BLaER1 (cell line): ENCODE measurements around the gene DOCK4.

Source experiments
- H3K27ac ChIP-seq: shearing (Covaris generic); formaldehyde crosslinking; 2 replicates; pipeline ENCODE4 v1.8.1; 2022
- H3K27me3 ChIP-seq: shearing (Covaris generic); formaldehyde crosslinking; 2 replicates; pipeline ENCODE4 v1.8.1; 2022
- H3K36me3 ChIP-seq: shearing (Covaris generic); formaldehyde crosslinking; 2 replicates; pipeline ENCODE4 v1.8.1; 2022
- H3K4me1 ChIP-seq: shearing (Covaris generic); formaldehyde crosslinking; 2 replicates; pipeline ENCODE4 v1.8.1; 2022
- H3K4me2 ChIP-seq: shearing (Covaris generic); formaldehyde crosslinking; 2 replicates; pipeline ENCODE4 v1.8.1; 2022
- H3K4me3 ChIP-seq: shearing (Covaris generic); formaldehyde crosslinking; 2 replicates; pipeline ENCODE4 v1.8.1; 2022
- H3K9ac ChIP-seq: shearing (Covaris generic); formaldehyde crosslinking; 2 replicates; pipeline ENCODE4 v1.8.1; 2022
- H3K9me3 ChIP-seq: shearing (Covaris generic); formaldehyde crosslinking; 2 replicates; pipeline ENCODE4 v1.8.1; 2022
- H4K20me1 ChIP-seq: shearing (Covaris generic); formaldehyde crosslinking; 2 replicates; pipeline ENCODE4 v1.8.1; 2022
- Cebpa-rat ChIP-seq: shearing (Covaris generic); IDR thresholded peaks from 2 replicates; pipeline ENCODE4 v1.8.1; 2022

Gene DOCK4

DNA sequence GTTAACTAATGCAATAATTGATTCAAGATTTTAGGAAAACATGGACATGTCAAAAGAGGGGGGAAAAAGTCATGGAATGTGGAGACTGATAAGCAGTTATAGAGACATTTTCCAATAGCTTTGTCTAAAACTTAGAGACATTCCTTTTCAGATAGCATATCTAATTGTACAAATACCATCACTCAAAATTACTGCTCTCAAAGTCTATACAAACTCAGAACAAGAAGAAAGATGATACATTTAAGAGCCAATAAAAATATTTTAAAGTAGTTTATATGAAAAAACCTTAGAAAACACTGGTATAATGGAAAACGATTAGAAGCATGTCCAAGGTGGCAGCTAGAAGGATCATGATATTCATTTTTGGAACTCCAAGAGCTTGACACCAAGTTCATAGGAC lies 146.5 kb downstream of the DOCK4 start:
- no peak for TF ChIP-seq Cebpa-rat
- H3K27ac ChIP-seq = no peak overlapping the region
- no peaks in the 10 kb centered on the region for H3K9me3 ChIP-seq
- H3K4me1 ChIP-seq = no peaks in the 10 kb centered on the region
- H3K27me3 ChIP-seq = no peaks in the 10 kb centered on the region
- H3K4me3 ChIP-seq = no peak overlapping the region
- H3K9ac ChIP-seq = no peak overlapping the region
- no peaks in the 10 kb centered on the region for H4K20me1 ChIP-seq
- no peaks in the 10 kb centered on the region for H3K36me3 ChIP-seq
- no peak overlapping the region for H3K4me2 ChIP-seq

GRCh38 chr7:112058686-112059085 lies 147.5 kb downstream of the DOCK4 start:
- Histone ChIP-seq H3K36me3 (no peaks in the 10 kb centered on the region), H3K27me3 (no peaks in the 10 kb centered on the region), H3K4me3 (no peak overlapping the region), H3K4me1 (no peaks in the 10 kb centered on the region), H3K9ac (no peak overlapping the region), H3K9me3 (no peaks in the 10 kb centered on the region), H4K20me1 (no peaks in the 10 kb centered on the region), H3K4me2 (no peak overlapping the region), H3K27ac (no peak overlapping the region)
- TF ChIP-seq Cebpa-rat = no peak

- Histone ChIP-seq H3K9me3 (no peaks in the 10 kb centered on the region), H3K27ac (no peak overlapping the region), H3K9ac (no peak overlapping the region), H3K27me3 (no peaks in the 10 kb centered on the region), H3K36me3 (no peaks in the 10 kb centered on the region), H3K4me3 (no peak overlapping the region), H3K4me1 (no peaks in the 10 kb centered on the region), H4K20me1 (no peaks in the 10 kb centered on the region), H3K4me2 (no peak overlapping the region)
- no peak for TF ChIP-seq Cebpa-rat
Measured at GRCh38 chr7:112056409-112056808, 149.8 kb downstream of the DOCK4 start.

DNA sequence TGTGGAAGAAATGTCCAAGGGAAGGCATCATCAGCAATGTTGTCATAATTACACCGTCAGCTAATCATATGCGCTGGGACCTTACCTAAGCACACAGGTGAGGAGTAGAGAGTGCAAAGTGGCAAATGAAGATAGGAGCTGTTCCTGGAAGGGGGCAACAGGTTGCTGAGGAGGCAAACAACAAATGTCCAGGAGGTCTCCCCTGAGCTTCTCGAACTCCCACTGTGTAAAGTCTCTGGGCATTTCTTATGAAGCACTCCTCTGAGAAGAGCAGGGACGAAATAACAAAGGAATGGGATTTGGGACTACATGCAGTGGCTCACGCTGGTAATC lies 152.5 kb downstream of the DOCK4 start:
- Histone ChIP-seq H4K20me1 (no peaks in the 10 kb centered on the region), H3K4me1 (no peaks in the 10 kb centered on the region), H3K27ac (no peak overlapping the region), H3K27me3 (no peaks in the 10 kb centered on the region), H3K4me3 (no peak overlapping the region), H3K9ac (no peak overlapping the region), H3K9me3 (no peaks in the 10 kb centered on the region), H3K36me3 (no peaks in the 10 kb centered on the region), H3K4me2 (no peak overlapping the region)
- no peak for TF ChIP-seq Cebpa-rat

- no peaks in the 10 kb centered on the region; the same call in none of the 2 replicates for H3K9me3 ChIP-seq
- no peaks in the 10 kb centered on the region for H3K36me3 ChIP-seq
- no peak for TF ChIP-seq Cebpa-rat
- no peak overlapping the region for H3K27ac ChIP-seq
- no peaks in the 10 kb centered on the region for H3K4me1 ChIP-seq
- H3K27me3 ChIP-seq = no peaks in the 10 kb centered on the region
- no peak overlapping the region for H3K4me2 ChIP-seq
- H3K9ac ChIP-seq = no peak overlapping the region
- no peaks in the 10 kb centered on the region for H4K20me1 ChIP-seq
- H3K4me3 ChIP-seq = no peak overlapping the region
Measured at GRCh38 chr7:112052993-112053736, 153.0 kb downstream of the DOCK4 start.

DNA sequence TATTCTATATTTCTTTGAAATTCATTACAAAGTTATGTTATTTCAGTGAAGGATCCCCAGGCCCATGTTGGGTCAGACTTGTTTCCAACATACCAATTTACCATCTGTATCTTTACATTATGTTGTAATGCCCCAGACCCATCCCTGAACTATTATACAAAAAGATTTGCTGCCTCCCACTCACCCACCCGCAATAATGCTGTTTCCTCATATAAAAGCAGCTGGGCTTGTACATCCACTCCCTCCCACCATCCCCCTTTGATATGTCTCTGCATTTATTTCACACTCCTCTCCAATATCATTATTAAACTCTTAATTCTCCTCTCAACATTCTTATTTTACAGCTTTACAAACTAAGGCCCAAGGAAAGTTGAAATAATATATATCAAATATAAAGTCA lies 153.7 kb downstream of the DOCK4 start:
- no peak overlapping the region for H3K27ac ChIP-seq
- H3K4me1 ChIP-seq = no peaks in the 10 kb centered on the region
- TF ChIP-seq Cebpa-rat = no peak
- H3K27me3 ChIP-seq = no peaks in the 10 kb centered on the region
- H3K9ac ChIP-seq = no peak overlapping the region
- H4K20me1 ChIP-seq = no peaks in the 10 kb centered on the region
- H3K36me3 ChIP-seq = no peaks in the 10 kb centered on the region; the same call in 1 of the 2 replicates
- H3K4me3 ChIP-seq = no peak overlapping the region
- no peak overlapping the region for H3K4me2 ChIP-seq
- H3K9me3 ChIP-seq = peaks cover 5% of the 10 kb centered on the region

DNA sequence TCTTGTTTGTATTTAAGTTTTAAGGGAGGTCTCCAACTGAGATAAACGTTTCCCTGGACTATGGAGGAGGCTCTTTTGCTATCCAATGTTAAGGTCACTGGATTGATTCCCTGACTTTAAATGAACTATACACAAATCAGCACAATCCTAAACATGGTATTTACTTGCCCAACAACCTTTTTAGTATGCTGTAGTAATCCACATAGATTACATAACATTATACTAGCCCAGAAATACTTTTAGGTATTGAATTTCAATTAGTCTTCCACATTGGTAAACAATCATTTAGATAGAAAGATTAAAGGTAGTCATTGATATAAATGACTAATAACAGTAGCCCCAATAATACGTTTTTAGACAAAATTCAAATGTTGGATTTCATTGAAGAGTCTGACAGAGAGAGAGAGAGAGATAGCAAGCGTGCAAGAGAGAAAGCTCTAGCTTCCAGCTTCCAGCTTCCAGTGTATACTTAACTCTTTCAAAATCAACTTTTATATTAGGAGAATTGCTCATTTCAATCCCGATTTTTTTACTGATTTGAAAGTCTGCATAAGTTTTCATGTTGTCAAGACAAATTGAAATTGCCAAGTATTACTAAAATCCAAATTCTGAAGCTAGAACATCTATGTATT lies 155.8 kb downstream of the DOCK4 start:
- H3K9ac ChIP-seq = no peak overlapping the region
- no peak overlapping the region for H3K4me3 ChIP-seq
- no peaks in the 10 kb centered on the region; the same call in 1 of the 2 replicates for H3K36me3 ChIP-seq
- no peaks in the 10 kb centered on the region for H3K27me3 ChIP-seq
- TF ChIP-seq Cebpa-rat = no peak
- H3K27ac ChIP-seq = no peak overlapping the region
- no peak overlapping the region for H3K4me2 ChIP-seq
- H3K4me1 ChIP-seq = no peaks in the 10 kb centered on the region
- H3K9me3 ChIP-seq = peaks cover 10% of the 10 kb centered on the region
- H4K20me1 ChIP-seq = no peaks in the 10 kb centered on the region

GRCh38 chr7:112049555-112050249 lies 156.5 kb downstream of the DOCK4 start:
- TF ChIP-seq Cebpa-rat = no peak
- H3K27ac ChIP-seq = no peak overlapping the region
- H3K4me1 ChIP-seq = no peaks in the 10 kb centered on the region
- peaks cover 10% of the 10 kb centered on the region for H3K9me3 ChIP-seq
- H3K27me3 ChIP-seq = no peaks in the 10 kb centered on the region
- H3K4me2 ChIP-seq = no peak overlapping the region
- no peak overlapping the region for H3K4me3 ChIP-seq
- H3K9ac ChIP-seq = no peak overlapping the region
- no peaks in the 10 kb centered on the region for H4K20me1 ChIP-seq
- no peaks in the 10 kb centered on the region; the same call in 1 of the 2 replicates for H3K36me3 ChIP-seq

DNA sequence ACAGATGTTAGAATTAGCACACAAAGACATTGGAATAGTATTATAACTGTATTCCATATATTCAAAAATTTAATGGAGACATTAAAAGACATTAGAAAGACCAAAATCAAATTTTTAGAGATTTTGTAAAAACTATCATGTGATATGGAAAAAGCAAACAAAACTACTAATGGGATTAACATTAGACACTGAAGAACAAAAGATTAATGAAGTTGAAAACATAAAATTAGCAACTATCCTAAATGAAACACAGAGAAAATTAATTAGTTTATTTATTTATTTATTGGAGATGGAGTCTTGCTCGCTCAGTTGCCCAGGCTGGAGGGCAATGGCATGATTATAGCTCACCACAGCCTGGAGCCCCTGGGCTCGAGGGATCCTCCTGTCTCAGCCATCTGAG lies 158.8 kb downstream of the DOCK4 start:
- H3K27ac ChIP-seq = no peak overlapping the region
- TF ChIP-seq Cebpa-rat = no peak
- peaks cover 6% of the 10 kb centered on the region for H3K4me1 ChIP-seq
- H3K9ac ChIP-seq = no peak overlapping the region
- no peak overlapping the region for H3K4me2 ChIP-seq
- no peaks in the 10 kb centered on the region for H3K27me3 ChIP-seq
- H3K9me3 ChIP-seq = peaks cover 10% of the 10 kb centered on the region
- no peaks in the 10 kb centered on the region; the same call in 1 of the 2 replicates for H3K36me3 ChIP-seq
- no peak overlapping the region for H3K4me3 ChIP-seq
- no peaks in the 10 kb centered on the region for H4K20me1 ChIP-seq

GRCh38 chr7:112045222-112045621 lies 161.0 kb downstream of the DOCK4 start:
- no peak overlapping the region for H3K4me2 ChIP-seq
- no peak overlapping the region for H3K9ac ChIP-seq
- no peaks in the 10 kb centered on the region for H3K27me3 ChIP-seq
- H3K9me3 ChIP-seq = peaks cover 10% of the 10 kb centered on the region
- no peak for TF ChIP-seq Cebpa-rat
- H3K36me3 ChIP-seq = no peaks in the 10 kb centered on the region; the same call in 1 of the 2 replicates
- H4K20me1 ChIP-seq = no peaks in the 10 kb centered on the region
- H3K27ac ChIP-seq = no peak overlapping the region
- peaks cover 9% of the 10 kb centered on the region for H3K4me1 ChIP-seq
- no peak overlapping the region for H3K4me3 ChIP-seq
